Measurements from ENCODE around the gene ZNF598.

DNA sequence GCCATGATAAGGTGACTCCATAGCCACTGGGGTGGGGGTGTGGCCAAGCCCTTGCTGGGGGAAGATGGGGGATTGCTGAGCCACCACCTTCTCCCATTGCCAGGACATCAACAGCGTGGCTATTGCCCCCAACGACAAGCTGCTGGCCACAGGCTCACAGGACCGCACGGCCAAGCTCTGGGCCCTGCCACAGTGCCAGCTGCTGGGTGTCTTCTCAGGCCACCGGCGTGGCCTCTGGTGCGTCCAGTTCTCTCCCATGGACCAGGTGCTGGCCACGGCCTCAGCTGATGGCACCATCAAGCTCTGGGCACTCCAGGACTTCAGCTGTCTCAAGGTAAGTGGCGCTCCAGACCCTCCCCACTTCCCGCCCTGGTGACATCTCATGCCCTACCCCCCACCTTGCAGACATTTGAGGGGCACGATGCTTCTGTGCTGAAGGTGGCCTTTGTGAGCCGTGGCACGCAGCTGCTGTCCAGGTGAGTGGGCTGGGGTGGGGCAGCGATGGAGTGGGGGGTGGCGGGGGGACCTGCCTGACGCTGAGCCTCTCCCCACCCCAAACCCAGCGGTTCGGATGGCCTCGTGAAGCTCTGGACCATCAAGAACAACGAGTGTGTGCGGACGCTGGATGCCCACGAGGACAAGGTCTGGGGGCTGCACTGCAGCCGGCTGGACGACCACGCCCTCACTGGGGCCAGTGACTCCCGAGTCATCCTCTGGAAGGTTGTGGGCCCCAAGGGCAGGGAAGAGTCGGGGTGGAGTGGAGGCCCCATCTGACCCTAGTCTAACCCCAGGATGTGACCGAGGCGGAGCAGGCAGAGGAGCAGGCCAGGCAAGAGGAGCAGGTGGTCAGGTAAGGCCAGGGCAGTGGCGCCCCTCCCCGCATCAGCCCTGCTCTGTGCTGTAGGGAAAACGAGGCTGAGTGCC lies 32.4 kb downstream of the ZNF598 start:
- TF ChIP-seq, protein P1, sequence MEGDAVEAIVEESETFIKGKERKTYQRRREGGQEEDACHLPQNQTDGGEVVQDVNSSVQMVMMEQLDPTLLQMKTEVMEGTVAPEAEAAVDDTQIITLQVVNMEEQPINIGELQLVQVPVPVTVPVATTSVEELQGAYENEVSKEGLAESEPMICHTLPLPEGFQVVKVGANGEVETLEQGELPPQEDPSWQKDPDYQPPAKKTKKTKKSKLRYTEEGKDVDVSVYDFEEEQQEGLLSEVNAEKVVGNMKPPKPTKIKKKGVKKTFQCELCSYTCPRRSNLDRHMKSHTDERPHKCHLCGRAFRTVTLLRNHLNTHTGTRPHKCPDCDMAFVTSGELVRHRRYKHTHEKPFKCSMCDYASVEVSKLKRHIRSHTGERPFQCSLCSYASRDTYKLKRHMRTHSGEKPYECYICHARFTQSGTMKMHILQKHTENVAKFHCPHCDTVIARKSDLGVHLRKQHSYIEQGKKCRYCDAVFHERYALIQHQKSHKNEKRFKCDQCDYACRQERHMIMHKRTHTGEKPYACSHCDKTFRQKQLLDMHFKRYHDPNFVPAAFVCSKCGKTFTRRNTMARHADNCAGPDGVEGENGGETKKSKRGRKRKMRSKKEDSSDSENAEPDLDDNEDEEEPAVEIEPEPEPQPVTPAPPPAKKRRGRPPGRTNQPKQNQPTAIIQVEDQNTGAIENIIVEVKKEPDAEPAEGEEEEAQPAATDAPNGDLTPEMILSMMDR (conservative IDR thresholded peaks at IDR 0.05 in 1 of 2, IDR thresholded peaks at IDR 0.05 in 1 of 2; ENCODE audit: extremely low read depth in 1 of 2, insufficient read depth in 1 of 2, low read depth in 1 of 2, low read length in 2 of 2), result no peak
- no peak for TF ChIP-seq EZH2 (IDR thresholded peaks at IDR 0.05; ENCODE audit: borderline replicate concordance, low read length)

Measured in mammary epithelial cell (primary cell).